Activated naive CD4-positive, alpha-beta T cell treated with anti-CD3 and anti-CD28 coated beads for 36 hours (primary cell): Measurements from ENCODE around the gene TAX1BP3. TPM values are rescaled to one million over a fixed set of nuclear protein-coding genes. Genes with fewer than 3 reads are reported as not detected.

Source experiments
- CTCF ChIA-PET: fragments of 350-600 bp; sonication (Branson Sonifier 250); formaldehyde crosslinking; loops from one replicate; lab custom pipeline; 2021; ENCODE audit warnings: antibody characterized with exemption; lab: Charles Lee
- DNase-seq: peaks from one replicate; pipeline ENCODE4 v3.0.0-alpha.2; 2020
- H3K27ac Mint-ChIP-seq: one replicate; pipeline ENCODE4 v1.8.0; 2021; ENCODE audit warnings: mild to moderate bottlenecking, mixed read lengths
- H3K27me3 Mint-ChIP-seq: one replicate; pipeline ENCODE4 v1.8.0; 2021; ENCODE audit warnings: low read depth, mixed read lengths
- H3K36me3 Mint-ChIP-seq: one replicate; pipeline ENCODE4 v1.8.0; 2021; ENCODE audit warnings: low read depth, mixed read lengths
- H3K4me1 Mint-ChIP-seq: one replicate; pipeline ENCODE4 v1.8.0; 2021; ENCODE audit warnings: low read depth, mixed read lengths
- H3K4me3 Mint-ChIP-seq: one replicate; pipeline ENCODE4 v1.8.0; 2021; ENCODE audit warnings: mild to moderate bottlenecking, moderate library complexity, mixed read lengths
- H3K9me3 Mint-ChIP-seq: one replicate; pipeline ENCODE4 v1.8.0; 2021; ENCODE audit warnings: mixed read lengths
- intact Hi-C: fragments of 100-400 bp; cut with micrococcal nuclease; formaldehyde crosslinking; loops from one replicate; pipeline ENCODE4 v1.15.1; 2023
- total RNA-seq, 2 experiments: library from RNA; stranded (reverse); gene quantifications; one replicate each; pipeline ENCODE4 v1.2.3, GENCODE V29; 2021

TAX1BP3 gene
- total RNA-seq, 2 experiments from 2014 or later, result 17.7 to 19.3 TPM

DNA sequence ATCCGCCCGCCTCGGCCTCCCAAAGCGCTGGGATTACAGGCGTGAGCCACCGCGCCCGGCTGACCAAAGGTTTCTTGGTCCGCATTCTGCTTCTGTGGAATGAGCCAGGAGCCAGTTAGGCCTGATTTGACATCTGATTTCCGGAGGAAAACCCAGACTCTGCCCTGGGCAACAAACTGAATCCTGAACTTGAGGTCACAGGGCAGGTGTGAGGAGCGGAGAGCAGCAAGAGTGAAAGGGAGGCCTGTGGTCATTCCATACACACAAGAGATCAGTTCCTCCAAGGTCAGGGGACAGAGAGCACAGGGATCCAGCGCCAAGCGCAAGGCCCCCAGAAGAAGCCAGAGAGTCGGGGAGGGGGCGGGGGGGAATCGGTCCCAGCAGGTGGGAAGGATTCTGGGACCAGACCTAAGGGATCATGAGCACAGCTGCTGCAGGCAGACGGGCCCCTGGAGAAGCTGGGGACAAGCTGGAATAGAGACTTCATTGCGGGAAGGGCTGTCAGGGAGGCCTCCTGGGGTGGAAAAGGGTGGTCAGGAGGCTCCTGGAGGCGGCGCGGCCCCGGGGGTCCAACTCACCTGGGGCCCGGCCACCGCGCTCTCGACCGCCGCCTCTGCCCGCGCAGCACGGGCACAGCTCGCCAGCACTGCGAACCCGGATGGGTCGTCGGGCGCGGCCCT lies 32.8 kb downstream of the TAX1BP3 start:
- H3K36me3 Mint-ChIP-seq, result peaks cover 2% of the 10 kb centered on the region
- no peak for DNase-seq
- H3K4me3 Mint-ChIP-seq, result peak overlapping the region; percentile 95
- H3K4me1 Mint-ChIP-seq, result peaks cover 30% of the 10 kb centered on the region
- CTCF ChIA-PET, result no interaction called here
- intact Hi-C loops, result loop anchor here (1.0 kb wide), 3 partner anchors 33 to 258 kb away; partner anchors contain the start of genes CAMKK1, EMC6, NCBP3 and TAX1BP3
- H3K27ac Mint-ChIP-seq, result no peak overlapping the region
- no peaks in the 10 kb centered on the region for H3K27me3 Mint-ChIP-seq
- no peaks in the 10 kb centered on the region for H3K9me3 Mint-ChIP-seq

DNA sequence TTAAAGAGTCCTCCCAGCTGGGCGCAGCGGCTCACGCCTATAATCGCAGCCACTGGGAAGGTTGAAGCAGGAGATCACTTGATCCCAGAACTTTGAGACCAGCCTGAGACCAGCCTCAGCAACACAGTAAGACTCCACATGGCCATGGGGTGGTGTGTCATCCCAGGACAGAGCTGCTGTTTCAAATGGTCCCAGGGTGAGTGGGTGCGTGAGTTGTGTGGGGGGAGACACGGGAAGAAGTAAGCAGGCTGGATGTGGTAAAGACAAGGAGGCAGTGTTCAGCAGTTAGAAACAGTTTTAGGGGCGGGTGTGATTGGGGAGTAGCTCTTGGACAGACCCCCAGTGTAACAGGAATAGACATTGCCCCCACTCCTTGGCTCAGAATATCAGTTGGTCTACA lies 36.1 kb downstream of the TAX1BP3 start:
- Mint-ChIP-seq H3K4me1 (peaks cover 11% of the 10 kb centered on the region), H3K36me3 (peaks cover 3% of the 10 kb centered on the region), H3K9me3 (no peaks in the 10 kb centered on the region), H3K27me3 (no peaks in the 10 kb centered on the region), H3K27ac (no peak overlapping the region), H3K4me3 (no peak overlapping the region)
- no peak for DNase-seq
- CTCF ChIA-PET, result no interaction called here
- intact Hi-C loops, result no loop called here

DNA sequence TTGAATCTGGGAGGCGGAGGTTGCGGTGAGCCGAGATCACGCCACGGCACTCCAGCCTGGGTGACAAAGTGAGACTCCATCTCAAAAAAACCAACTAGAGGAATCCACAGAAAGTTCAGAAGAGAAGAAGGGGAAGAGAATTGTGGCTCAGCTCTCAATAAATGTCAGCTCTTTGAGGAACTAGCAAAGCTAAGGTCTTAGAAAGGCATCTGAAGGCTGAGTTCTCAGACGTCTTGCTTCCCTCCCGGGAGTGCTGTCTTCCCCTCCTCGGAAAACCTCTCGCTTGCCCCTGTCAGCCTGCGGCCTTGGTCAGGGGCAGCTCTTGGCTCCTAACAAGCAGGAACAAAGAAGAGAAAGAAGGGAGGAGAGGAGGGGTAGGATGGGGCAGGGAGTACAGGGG lies 37.6 kb downstream of the TAX1BP3 start:
- H3K4me1 Mint-ChIP-seq, result peaks cover 9% of the 10 kb centered on the region
- H3K27me3 Mint-ChIP-seq, result no peaks in the 10 kb centered on the region
- peaks cover 9% of the 10 kb centered on the region for H3K36me3 Mint-ChIP-seq
- H3K27ac Mint-ChIP-seq, result no peak overlapping the region
- intact Hi-C loops, result no loop called here
- no peaks in the 10 kb centered on the region for H3K9me3 Mint-ChIP-seq
- DNase-seq, result no peak
- no peak overlapping the region for H3K4me3 Mint-ChIP-seq
- CTCF ChIA-PET, result no interaction called here

DNA sequence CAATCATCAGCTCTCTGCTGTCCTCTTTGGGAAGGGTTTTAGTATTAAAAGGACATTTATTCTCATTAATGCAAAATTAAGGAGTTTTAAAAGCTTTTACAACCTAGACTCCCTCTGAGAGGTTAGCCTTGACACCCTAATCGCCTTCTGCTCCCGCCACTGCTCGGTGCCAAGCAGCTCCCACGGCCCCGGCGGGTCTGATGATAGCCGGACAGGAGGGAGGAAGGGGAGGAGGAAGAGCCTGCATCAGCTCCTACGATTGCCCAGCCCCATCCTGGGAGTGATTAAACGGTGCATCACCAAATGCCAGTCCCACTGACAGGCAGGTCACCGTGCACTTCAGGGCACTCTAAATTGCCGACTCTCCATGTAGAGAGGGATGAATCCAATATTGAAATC lies 40.6 kb downstream of the TAX1BP3 start:
- no peaks in the 10 kb centered on the region for H3K9me3 Mint-ChIP-seq
- CTCF ChIA-PET, result interaction anchor here (1.4 kb wide), 1 partner anchor 21 kb away, joined by 3 read pairs; no protein-coding TSS in a partner anchor
- H3K36me3 Mint-ChIP-seq, result peaks cover 12% of the 10 kb centered on the region
- no peaks in the 10 kb centered on the region for H3K27me3 Mint-ChIP-seq
- no peak overlapping the region for H3K27ac Mint-ChIP-seq
- intact Hi-C loops, result no loop called here
- H3K4me1 Mint-ChIP-seq, result no peaks in the 10 kb centered on the region
- DNase-seq, result no peak
- H3K4me3 Mint-ChIP-seq, result no peak overlapping the region

DNA sequence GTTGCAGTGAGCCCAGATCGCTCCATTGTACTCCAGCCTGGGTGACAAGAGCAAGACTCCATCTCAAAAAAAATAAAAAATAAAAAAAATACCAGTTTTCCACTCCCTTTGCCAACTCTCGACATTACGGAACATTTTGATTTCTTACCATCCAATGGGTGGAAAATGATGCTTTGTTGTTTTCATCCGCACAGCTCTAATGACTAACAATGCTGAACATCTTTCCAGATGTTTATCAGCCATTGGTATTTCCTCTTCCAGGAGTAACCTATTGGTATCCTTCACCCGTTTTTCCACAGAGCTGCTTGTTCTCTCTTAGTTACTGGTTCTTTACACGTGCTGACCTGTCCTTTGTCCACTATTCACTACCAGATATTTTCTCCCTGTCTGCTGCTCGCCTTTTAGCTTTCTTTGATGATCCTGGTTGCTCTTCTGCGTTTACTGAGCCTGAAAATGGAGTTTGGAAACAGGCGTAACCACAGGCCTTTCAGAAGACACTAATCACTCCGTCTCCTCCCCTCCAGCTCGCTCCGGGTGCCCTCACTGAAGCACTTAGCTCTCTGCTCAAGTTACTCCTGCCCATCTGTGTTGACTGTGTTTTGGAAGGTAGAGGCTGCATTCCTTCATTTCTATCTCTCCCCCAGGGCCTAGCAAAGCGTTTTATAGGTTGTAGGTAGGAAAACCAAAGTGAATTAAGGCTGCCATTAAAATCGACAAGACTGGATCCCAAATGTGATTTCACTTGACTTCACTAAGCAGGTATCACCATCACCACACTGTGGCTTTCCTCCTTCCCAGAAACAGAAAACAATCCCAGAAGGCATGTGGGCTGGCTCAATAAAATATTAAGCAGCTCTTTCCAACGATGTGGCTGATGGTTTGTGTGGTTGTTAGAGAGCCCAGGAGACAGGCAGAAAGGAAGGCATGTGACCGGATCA lies 41.3 kb downstream of the TAX1BP3 start:
- Mint-ChIP-seq H3K36me3 (peaks cover 12% of the 10 kb centered on the region), H3K9me3 (no peaks in the 10 kb centered on the region), H3K4me3 (no peak overlapping the region), H3K27ac (no peak overlapping the region), H3K4me1 (no peaks in the 10 kb centered on the region), H3K27me3 (no peaks in the 10 kb centered on the region)
- no peak for DNase-seq
- CTCF ChIA-PET, result interaction anchor here (0.6 to 1.4 kb wide), 3 partner anchors 15 to 562 kb away, joined by 3 to 5 read pairs (median 4); no protein-coding TSS in a partner anchor
- intact Hi-C loops, result no loop called here

DNA sequence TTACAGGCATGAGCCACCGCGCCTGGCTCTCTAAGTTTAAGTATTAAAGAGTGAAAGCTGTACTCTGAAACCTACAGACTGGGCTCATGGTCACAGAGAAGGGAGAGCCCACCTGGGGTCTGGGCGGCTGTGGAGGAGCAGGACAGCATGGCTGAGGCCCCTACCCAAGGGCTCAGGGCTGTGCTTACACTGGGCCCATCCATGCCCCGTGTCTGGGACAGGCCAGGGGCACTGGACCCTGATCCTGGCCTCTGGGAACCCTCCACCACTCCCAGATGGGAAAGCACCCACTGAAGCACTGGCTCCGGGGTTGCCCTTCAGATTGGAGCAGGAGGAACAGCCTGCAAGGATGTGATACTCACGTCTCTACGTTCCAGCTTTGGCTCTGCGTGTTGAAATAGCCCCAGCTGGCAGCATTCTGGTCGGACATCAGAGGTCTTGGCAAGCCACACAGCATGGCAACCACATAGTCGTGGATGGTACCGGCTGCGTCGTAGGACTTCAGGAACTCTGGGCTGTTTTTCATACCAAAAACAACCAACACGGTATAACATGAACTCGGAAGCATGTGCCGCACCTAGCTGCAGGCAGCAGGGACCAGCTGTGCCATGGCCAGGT lies 45.3 kb downstream of the TAX1BP3 start:
- Mint-ChIP-seq H3K27me3 (no peaks in the 10 kb centered on the region), H3K27ac (no peak overlapping the region), H3K4me3 (no peak overlapping the region), H3K4me1 (no peaks in the 10 kb centered on the region), H3K9me3 (peaks cover 2% of the 10 kb centered on the region), H3K36me3 (peaks cover 33% of the 10 kb centered on the region)
- intact Hi-C loops, result no loop called here
- CTCF ChIA-PET, result interaction anchor here (0.6 kb wide), 1 partner anchor 30 kb away, joined by 4 read pairs; no protein-coding TSS in a partner anchor
- DNase-seq, result no peak

DNA sequence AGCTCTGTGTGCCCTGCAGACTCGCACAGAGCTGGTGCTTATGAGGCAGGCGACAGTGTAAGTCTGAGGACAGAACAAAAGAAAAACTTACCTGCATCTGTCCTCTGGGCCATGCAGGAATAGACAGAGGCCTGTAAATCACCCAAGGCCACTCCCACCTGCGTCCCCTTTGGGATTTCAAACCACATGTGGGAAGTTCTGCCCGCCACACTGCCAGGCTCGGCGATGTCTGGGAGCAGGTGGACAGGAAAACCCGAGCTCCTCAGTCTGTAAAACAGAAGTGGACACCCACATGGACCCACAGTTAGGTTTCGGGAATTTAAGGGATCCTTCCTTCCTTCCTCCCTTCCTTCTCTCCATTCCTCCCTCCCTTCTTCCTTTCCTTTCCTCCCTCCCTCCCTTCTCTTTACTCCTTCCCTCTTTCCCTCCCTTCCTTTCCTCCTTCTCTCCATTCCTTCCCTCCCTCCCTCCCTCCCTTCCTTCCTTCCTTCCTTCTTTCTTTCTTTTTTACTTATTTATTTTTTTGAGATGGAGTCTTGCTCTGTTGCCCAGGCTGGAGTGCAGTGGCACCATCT lies 47.1 kb downstream of the TAX1BP3 start:
- no peak for DNase-seq
- CTCF ChIA-PET, result interaction anchor here (0.6 kb wide), 1 partner anchor 50 kb away, joined by 3 read pairs; no protein-coding TSS in a partner anchor
- intact Hi-C loops, result no loop called here

DNA sequence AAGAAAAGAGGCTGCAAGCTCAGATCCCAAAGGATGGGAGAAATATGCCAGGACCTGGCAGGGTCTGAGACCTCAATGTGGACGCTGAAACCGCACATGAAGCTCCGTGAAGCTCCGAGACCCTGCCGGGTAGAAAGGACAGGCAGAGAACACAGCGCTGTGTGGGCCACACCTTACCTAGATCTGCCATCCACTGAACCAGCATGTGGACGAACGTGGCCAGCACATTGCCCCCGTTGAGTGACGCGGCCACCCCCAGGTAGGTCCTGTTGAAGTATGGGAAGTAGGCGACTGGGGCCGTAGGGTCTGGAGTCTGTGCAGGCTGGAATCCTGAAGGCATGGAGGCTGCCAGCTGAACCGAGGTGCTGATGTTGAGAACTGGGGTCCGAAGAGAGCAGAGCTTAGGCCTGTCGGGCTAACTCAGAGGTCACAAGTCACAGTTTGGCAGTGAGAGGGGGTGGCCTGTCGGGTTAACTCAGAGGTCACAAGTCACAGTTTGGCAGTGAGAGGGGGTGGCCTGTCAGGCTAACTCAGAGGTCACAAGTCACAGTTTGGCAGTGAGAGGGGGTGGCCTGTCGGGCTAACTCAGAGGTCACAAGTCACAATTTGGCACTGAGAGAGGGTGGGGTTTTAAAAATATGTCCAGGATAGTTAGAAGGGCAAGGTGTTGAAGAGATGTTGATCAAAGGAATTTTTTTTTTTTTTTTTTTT lies 53.1 kb downstream of the TAX1BP3 start:
- H3K27ac Mint-ChIP-seq, result no peak overlapping the region
- CTCF ChIA-PET, result no interaction called here
- H3K9me3 Mint-ChIP-seq, result peaks cover 9% of the 10 kb centered on the region
- intact Hi-C loops, result no loop called here
- H3K27me3 Mint-ChIP-seq, result no peaks in the 10 kb centered on the region
- no peak overlapping the region for H3K4me3 Mint-ChIP-seq
- DNase-seq, result no peak
- no peaks in the 10 kb centered on the region for H3K4me1 Mint-ChIP-seq
- H3K36me3 Mint-ChIP-seq, result peaks cover 44% of the 10 kb centered on the region

More for the DNA sequence above, 47.1 kb downstream of the TAX1BP3 start:
- H3K27me3 Mint-ChIP-seq, result no peaks in the 10 kb centered on the region
- no peak overlapping the region for H3K4me3 Mint-ChIP-seq
- peaks cover 9% of the 10 kb centered on the region for H3K9me3 Mint-ChIP-seq
- peaks cover 43% of the 10 kb centered on the region for H3K36me3 Mint-ChIP-seq
- no peaks in the 10 kb centered on the region for H3K4me1 Mint-ChIP-seq
- H3K27ac Mint-ChIP-seq, result no peak overlapping the region

DNA sequence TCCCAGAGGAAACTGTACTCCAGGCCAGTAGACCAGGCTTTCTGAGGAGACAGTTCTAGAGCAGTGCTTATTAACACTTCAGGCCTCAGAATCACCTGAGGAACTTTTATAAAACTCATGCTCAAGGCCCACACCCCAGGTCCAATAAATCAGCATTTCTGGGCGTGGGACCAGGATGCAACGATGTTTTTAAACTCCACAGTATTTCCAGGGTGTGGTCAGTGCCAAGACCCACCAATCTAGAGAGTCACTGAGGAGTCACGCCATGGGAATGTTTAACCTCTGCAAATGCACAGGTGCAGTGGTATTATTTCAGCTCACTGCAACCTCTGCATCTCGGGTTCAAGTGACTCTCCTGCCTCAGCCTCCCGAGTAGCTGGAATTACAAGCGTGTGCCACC lies 55.3 kb downstream of the TAX1BP3 start:
- Mint-ChIP-seq H3K36me3 (peaks cover 37% of the 10 kb centered on the region), H3K27ac (no peak overlapping the region), H3K4me1 (no peaks in the 10 kb centered on the region), H3K4me3 (no peak overlapping the region), H3K27me3 (no peaks in the 10 kb centered on the region), H3K9me3 (peaks cover 8% of the 10 kb centered on the region)
- intact Hi-C loops, result no loop called here
- CTCF ChIA-PET, result interaction anchor here (1.3 kb wide), 1 partner anchor 11 kb away, joined by 4 read pairs; no protein-coding TSS in a partner anchor
- DNase-seq, result no peak
